Measurements from ENCODE around the gene NKX6-2. TPM values are rescaled to one million over a fixed set of nuclear protein-coding genes. Genes with fewer than 3 reads are reported as not detected.
A peak's percentile ranks its signal among the peaks of the same experiment; 100 is the strongest.
"Not testable (repeated sequence)": the region's sequence is repeated elsewhere in the genome, so short reads cannot be mapped to it uniquely, and the experiment has no call there.

The NKX6-2 gene
- total and polyA plus RNA-seq, 11 donors = 0.03 to 0.27 TPM; not detected in 9

DNA sequence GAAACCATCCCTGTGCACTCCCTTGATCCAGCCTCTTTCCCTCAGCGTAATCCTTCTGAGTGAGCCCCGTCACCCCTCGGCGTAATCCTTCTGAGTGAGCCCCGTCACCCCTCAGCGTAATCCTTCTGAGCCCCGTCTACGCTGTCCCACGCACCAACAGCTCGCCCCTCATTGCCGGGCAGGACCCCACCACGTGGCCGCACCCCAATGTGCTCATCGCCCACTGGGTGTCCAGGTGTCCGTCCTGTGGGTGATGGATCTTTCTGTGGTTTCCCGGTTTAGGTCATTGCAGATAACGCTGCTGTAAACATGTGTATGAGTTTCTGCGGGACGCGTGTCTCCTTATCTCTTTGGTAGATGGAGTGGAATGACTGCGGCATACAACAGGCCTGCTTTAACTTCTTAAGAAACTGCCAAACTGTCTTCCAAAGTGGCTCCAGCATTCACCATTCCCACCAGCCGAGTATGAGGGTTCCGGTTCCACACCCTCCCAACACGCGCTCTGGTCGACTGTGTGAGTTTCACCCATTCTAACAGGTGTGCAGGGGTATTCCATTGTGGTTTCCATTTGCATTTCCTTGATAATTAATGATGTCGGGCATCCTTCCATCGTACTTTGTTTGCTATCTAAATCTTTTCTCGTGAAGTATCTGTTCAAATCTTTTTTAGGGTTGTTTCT lies 42.1 kb upstream of the NKX6-2 start:
- H3K9me3 ChIP-seq = no peaks in the 10 kb centered on the region

GRCh38 chr10:132827423-132827789 lies 41.5 kb upstream of the NKX6-2 start:
- ATAC-seq (no peak), DNase-seq (no peak)
- Histone ChIP-seq H3K36me3 (no peaks in the 10 kb centered on the region), H3K4me3 (no peak overlapping the region), H3K27ac (no peak overlapping the region), H3K27me3 (peaks cover 0 to 20% (median 0%) of the 10 kb centered on the region in 9 donors), H3K9me3 (no peaks in the 10 kb centered on the region), H3K4me1 (no peaks in the 10 kb centered on the region)
- intact Hi-C loops (cut with DNase I) = no loop called here
- WGBS, 4 donors = 78 to 85% (median 81%) methylated on average over 13 of the region's 13 CpGs
- TF ChIP-seq POLR2A (IDR thresholded peaks at IDR 0.05) = no peak
- no peak for TF ChIP-seq CTCF (IDR thresholded peaks at IDR 0.05)

More for the DNA sequence above, 42.1 kb upstream of the NKX6-2 start:
- H3K4me3 ChIP-seq = no peak overlapping the region
- no peaks in the 10 kb centered on the region for H3K4me1 ChIP-seq
- whole genome bisulfite sequencing, 4 donors = 80 to 85% (median 85%) methylated on average over 29 of the region's 29 CpGs
- intact Hi-C loops (cut with DNase I) = no loop called here
- ATAC-seq (no peak), DNase-seq (no peak)
- TF ChIP-seq POLR2A (IDR thresholded peaks at IDR 0.05) (no peak), CTCF (IDR thresholded peaks at IDR 0.05) (no peak)
- no peak overlapping the region for H3K27ac ChIP-seq
- no peaks in the 10 kb centered on the region for H3K36me3 ChIP-seq
- peaks cover 0 to 26% (median 5%) of the 10 kb centered on the region in 9 donors for H3K27me3 ChIP-seq

GRCh38 chr10:132826524-132827422 lies 40.8 kb upstream of the NKX6-2 start:
- intact Hi-C loops (cut with DNase I) = no loop called here

DNA sequence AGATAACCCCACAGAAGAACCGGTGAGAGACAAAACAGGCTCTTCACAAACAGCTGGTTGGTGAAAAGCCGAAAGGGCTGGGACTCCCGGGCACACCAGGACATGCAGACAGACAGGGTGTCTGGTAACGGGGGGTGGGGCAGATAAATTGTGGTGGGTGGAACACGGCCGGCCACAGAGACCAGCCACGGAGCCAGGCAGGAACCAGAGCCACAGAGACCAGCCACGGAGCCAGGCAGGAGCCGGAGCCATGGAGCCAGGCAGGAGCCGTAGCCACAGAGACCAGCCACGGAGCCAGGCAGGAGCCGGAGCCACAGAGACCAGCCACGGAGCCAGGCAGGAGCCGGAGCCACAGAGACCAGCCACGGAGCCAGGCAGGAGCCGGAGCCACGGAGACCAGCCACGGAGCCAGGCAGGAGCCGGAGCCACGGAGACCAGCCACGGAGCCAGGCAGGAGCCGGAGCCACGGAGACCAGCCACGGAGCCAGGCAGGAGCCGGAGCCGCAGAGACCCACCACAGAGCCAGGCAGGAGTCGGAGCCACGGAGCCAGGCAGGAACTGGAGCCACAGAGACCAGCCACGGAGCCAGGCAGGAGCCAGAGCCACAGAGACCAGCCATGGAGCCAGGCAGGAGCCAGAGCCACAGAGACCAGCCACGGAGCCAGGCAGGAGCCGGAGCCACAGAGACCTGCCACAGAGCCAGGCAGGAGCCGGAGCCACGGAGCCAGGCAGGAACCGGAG lies 40.0 kb upstream of the NKX6-2 start:
- H3K9me3 ChIP-seq; intact Hi-C loops (cut with DNase I); H3K27me3 ChIP-seq; H3K4me1 ChIP-seq; H3K27ac ChIP-seq; ATAC-seq; H3K4me3 ChIP-seq; H3K36me3 ChIP-seq; DNase-seq: not testable (repeated sequence)
- WGBS, 4 donors = 93 to 95% (median 95%) methylated on average over 30 to 34 of the region's 34 CpGs

More at GRCh38 chr10:132826524-132827422, 40.8 kb upstream of the NKX6-2 start:
- no peaks in the 10 kb centered on the region for H3K4me1 ChIP-seq
- H3K4me3 ChIP-seq = no peak overlapping the region
- H3K27me3 ChIP-seq = peaks cover 0 to 14% (median 0%) of the 10 kb centered on the region in 9 donors
- ATAC-seq (no peak), DNase-seq (peak in 1 of 5 donors; percentile 12)
- TF ChIP-seq CTCF (IDR thresholded peaks at IDR 0.05) (no peak), POLR2A (IDR thresholded peaks at IDR 0.05) (no peak)
- WGBS, 4 donors = 91 to 93% (median 92%) methylated on average over 32 to 36 of the region's 36 CpGs
- H3K9me3 ChIP-seq = no peaks in the 10 kb centered on the region
- no peaks in the 10 kb centered on the region for H3K36me3 ChIP-seq
- H3K27ac ChIP-seq = no peak overlapping the region
